ENCODE results near the gene CCDC88C.
"Not testable (repeated sequence)": the region's sequence is repeated elsewhere in the genome, so short reads cannot be mapped to it uniquely, and the experiment has no call there.

The CCDC88C gene

DNA sequence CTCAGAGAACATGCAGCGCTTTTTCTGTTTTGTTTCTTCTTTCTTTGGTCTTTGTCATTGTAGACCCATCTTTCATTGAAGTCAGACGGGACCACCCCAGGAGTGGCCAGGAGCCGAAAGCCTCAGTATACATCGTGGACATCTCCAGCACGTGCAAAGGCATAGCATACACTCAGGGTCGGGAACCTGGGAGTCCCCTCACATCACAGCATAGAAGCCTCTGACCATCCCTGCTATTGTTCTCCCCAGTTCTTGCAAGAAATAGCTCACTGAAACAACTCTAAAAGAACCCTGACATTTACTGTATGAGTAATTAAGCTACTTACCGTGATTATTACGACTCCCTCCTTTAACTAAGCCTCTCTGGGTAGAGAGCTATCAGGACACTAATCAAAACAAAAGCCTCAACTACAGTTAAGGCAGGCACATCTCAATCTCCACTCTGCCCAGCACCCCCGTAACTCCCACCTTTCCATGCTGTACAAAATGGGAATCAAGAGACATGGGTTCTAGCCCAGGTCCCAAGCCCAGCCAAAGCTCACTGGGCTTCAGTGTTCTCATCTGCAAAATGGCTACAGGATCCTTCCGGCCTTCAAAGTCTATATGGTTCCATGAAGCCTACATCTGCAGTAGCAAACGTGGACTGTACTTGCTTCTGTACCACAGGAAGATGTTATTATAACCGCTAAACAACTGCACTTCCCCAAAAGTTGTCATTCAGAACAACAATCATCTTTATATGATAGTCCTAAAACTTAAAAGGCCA lies 6.7 kb downstream of the CCDC88C start:
- in situ Hi-C loops (cut with MboI; ENCODE audit: low sequenced_read_pairs, unreplicated experiment), result loop anchor here (25.0 kb wide), 1 partner anchor 224 kb away; no protein-coding TSS in a partner anchor
- TF ChIP-seq CTCF (IDR thresholded peaks at IDR 0.05; ENCODE audit: borderline replicate concordance, control extremely low read depth, extremely low read depth, insufficient read depth, missing control alignments), result no peak
- no peak for DNase-seq (ENCODE audit: low spot score)

- TF ChIP-seq CTCF (IDR thresholded peaks at IDR 0.05; ENCODE audit: borderline replicate concordance, control extremely low read depth, extremely low read depth, insufficient read depth, missing control alignments), result no peak
- in situ Hi-C loops (cut with MboI; ENCODE audit: low sequenced_read_pairs, unreplicated experiment), result loop anchor here (10.0 to 25.0 kb wide), 2 partner anchors 55 to 223 kb away; no protein-coding TSS in a partner anchor
- DNase-seq (ENCODE audit: low spot score), result no peak
Measured at GRCh38 chr14:91409928-91410718, 7.5 kb downstream of the CCDC88C start.

- not testable (repeated sequence) for DNase-seq (ENCODE audit: low spot score)
- in situ Hi-C loops (cut with MboI; ENCODE audit: low sequenced_read_pairs, unreplicated experiment), result loop anchor here (10.0 to 25.0 kb wide), 2 partner anchors 54 to 222 kb away; no protein-coding TSS in a partner anchor
Measured at GRCh38 chr14:91409240-91409639, 8.4 kb downstream of the CCDC88C start.

DNA sequence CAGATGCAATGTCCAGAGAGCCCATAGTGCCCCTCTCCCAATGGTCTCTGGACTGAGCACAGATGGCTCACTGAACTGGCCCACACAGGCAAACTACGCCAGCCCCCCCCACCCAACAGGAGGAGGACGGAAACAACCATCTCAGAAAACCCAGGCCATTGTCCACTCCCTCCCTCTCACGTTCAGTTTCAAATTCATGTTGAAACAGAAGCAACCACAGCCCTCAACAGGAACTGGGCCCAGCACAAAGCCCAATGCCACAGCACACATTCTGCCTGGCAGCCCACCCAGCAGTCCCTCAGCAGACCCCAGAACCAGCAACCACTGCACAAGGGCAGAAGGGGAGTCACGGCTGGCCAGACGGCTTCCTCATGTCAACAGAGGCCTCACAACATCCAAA lies 10.6 kb downstream of the CCDC88C start:
- TF ChIP-seq CTCF (IDR thresholded peaks at IDR 0.05; ENCODE audit: borderline replicate concordance, control extremely low read depth, extremely low read depth, insufficient read depth, missing control alignments), result no peak
- in situ Hi-C loops (cut with MboI; ENCODE audit: low sequenced_read_pairs, unreplicated experiment), result loop anchor here (10.0 to 25.0 kb wide), 2 partner anchors 52 to 220 kb away; no protein-coding TSS in a partner anchor
- no peak for DNase-seq (ENCODE audit: low spot score)

GRCh38 chr14:91406451-91406850 lies 11.2 kb downstream of the CCDC88C start:
- in situ Hi-C loops (cut with MboI; ENCODE audit: low sequenced_read_pairs, unreplicated experiment), result loop anchor here (10.0 to 25.0 kb wide), 2 partner anchors 52 to 219 kb away; no protein-coding TSS in a partner anchor
- no peak for DNase-seq (ENCODE audit: low spot score)
- TF ChIP-seq CTCF (IDR thresholded peaks at IDR 0.05; ENCODE audit: borderline replicate concordance, control extremely low read depth, extremely low read depth, insufficient read depth, missing control alignments), result no peak

DNA sequence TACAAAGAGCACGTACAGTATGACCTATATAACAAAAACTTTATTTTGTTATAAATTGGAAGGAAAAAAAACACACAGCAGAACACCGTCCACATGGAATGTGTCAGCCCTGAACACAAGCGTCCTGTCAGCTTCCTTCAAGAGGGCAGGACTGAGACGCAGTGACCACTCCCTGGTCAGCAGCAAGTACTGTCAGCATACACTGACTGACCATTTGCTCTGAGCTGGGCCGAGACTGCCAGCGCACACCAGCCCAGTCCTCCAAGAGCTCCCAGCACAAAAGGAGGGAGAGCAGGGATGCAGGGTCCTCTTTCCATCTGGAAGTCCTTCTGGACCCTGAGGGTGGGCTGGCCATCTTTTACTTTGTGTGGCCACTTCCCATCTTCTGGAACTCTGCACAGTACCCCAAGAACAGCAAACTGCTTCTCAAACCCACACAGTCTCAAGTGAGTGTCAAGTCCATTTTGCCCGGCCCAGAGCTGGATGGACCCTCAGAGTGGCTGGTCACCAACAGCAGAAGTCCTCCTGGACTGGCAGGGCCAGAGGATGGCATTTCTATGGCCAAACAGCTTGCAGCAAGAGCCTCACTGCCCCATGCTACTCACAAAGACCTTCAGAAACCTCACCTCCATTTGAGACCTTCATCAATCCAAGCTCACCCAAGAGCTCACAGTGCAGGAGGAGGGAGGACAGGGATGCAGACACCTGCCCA lies 11.7 kb downstream of the CCDC88C start:
- in situ Hi-C loops (cut with MboI; ENCODE audit: low sequenced_read_pairs, unreplicated experiment), result loop anchor here (10.0 to 25.0 kb wide), 2 partner anchors 51 to 219 kb away; no protein-coding TSS in a partner anchor
- TF ChIP-seq CTCF (IDR thresholded peaks at IDR 0.05; ENCODE audit: borderline replicate concordance, control extremely low read depth, extremely low read depth, insufficient read depth, missing control alignments), result no peak
- DNase-seq (ENCODE audit: low spot score), result no peak

All from GM13976 (cell line).